GM06990 (cell line): ENCODE data around the gene SH3BP4.

Source experiments
- DNase-seq: peaks from one replicate; pipeline ENCODE4 v3.0.0-alpha.2; 2011; ENCODE audit not compliant: insufficient read length; ENCODE audit errors: extremely low read depth
- H3K27me3 ChIP-seq: replicated peaks from 2 replicates; pipeline ENCODE4 v1.6.0; 2011; ENCODE audit warnings: low read length; ENCODE audit not compliant: control insufficient read depth, insufficient read depth
- H3K36me3 ChIP-seq: 2 replicates; pipeline ENCODE4 v1.5.1; 2011; ENCODE audit warnings: low read length; ENCODE audit not compliant: control insufficient read depth, insufficient read depth
- H3K4me3 ChIP-seq: replicated peaks from 2 replicates; pipeline ENCODE4 v1.5.1; 2011; ENCODE audit warnings: low read depth, mild to moderate bottlenecking, control low read depth, low read length
- TF ChIP-seq, protein P1 (sequence below): IDR thresholded peaks from 2 replicates; pipeline ENCODE4 v1.5.1; 2011; ENCODE audit warnings: low read length, control low read depth, mild to moderate bottlenecking, inconsistent platforms; ENCODE audit not compliant: insufficient read depth, poor library complexity, severe bottlenecking

The SH3BP4 gene

GRCh38 chr2:235061656-235062055 is 109.8 kb downstream of the SH3BP4 start:
- no peak overlapping the region for H3K4me3 ChIP-seq
- TF ChIP-seq, protein P1, sequence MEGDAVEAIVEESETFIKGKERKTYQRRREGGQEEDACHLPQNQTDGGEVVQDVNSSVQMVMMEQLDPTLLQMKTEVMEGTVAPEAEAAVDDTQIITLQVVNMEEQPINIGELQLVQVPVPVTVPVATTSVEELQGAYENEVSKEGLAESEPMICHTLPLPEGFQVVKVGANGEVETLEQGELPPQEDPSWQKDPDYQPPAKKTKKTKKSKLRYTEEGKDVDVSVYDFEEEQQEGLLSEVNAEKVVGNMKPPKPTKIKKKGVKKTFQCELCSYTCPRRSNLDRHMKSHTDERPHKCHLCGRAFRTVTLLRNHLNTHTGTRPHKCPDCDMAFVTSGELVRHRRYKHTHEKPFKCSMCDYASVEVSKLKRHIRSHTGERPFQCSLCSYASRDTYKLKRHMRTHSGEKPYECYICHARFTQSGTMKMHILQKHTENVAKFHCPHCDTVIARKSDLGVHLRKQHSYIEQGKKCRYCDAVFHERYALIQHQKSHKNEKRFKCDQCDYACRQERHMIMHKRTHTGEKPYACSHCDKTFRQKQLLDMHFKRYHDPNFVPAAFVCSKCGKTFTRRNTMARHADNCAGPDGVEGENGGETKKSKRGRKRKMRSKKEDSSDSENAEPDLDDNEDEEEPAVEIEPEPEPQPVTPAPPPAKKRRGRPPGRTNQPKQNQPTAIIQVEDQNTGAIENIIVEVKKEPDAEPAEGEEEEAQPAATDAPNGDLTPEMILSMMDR = no peak
- H3K27me3 ChIP-seq = no peaks in the 10 kb centered on the region
- no peak for DNase-seq
- no peaks in the 10 kb centered on the region for H3K36me3 ChIP-seq

DNA sequence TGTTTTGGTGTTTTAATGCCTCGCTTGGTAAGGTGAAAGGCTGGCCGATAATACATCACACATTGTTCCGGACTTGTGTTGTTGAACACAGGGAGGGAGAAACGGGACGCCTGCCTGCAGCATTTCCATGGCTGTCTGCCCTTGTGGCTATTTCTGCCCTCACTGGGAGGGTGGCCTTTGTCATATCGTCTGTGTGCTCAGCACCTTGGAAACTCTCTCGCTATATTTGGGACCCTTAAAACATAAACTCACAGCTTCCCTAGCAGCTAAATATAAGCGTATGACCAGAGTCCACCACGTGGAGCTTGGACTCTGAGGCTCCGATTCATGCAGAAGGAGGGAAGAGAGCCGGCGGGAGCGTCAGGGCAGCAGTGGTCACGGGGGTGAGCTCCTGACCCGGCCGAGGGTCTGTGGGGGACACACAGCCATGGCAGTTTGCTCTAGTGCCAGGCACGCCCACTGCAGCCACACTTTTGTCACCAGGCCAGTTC is 111.7 kb downstream of the SH3BP4 start:
- DNase-seq = no peak
- Histone ChIP-seq H3K4me3 (no peak overlapping the region), H3K36me3 (no peaks in the 10 kb centered on the region), H3K27me3 (no peaks in the 10 kb centered on the region)
- TF ChIP-seq, protein P1 = no peak

DNA sequence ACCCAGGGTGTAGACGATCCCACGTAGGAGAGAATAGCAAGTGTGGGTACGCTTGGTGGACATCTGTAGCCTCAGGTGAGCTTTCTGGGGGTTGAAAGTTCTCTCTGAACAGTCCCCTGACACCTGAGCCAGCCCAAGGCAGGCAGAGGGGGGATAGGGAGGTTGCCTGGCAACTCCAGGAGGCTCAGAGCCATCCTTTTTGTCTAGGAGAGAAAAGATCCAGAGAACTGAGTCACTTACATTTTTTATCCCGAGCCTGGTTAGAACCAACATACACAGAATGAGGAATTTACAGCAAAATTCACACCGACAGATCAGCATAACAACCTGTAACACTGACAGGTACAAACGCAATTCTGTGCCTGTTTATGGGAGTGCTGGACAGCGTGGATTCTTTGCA is 113.2 kb downstream of the SH3BP4 start:
- no peak overlapping the region for H3K4me3 ChIP-seq
- H3K27me3 ChIP-seq = no peaks in the 10 kb centered on the region
- DNase-seq = no peak
- TF ChIP-seq, protein P1 = no peak
- no peaks in the 10 kb centered on the region for H3K36me3 ChIP-seq

DNA sequence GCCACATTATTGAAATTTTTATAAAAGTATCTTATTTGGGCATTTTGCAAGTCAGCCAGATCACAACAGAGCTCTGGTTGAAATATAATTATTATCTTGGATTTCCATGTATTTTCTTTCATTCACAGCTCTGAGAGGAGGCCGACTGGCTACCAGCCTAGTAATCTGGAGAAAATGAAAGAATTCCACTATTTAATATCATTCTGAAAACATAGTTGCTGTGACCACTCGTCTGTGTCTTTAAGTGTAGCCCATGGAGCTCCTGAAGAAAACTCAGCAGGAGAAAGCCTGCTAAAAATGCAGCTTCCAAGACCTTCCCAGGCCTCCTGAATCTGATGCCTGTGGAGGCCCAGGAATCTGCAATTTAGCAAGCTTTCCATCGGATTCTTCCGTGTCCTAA is 114.7 kb downstream of the SH3BP4 start:
- Histone ChIP-seq H3K27me3 (no peaks in the 10 kb centered on the region), H3K4me3 (no peak overlapping the region), H3K36me3 (no peaks in the 10 kb centered on the region)
- no peak for DNase-seq
- TF ChIP-seq, protein P1 = no peak

- H3K4me3 ChIP-seq = no peak overlapping the region
- no peaks in the 10 kb centered on the region for H3K36me3 ChIP-seq
- TF ChIP-seq, protein P1 = no peak
- no peak for DNase-seq
- H3K27me3 ChIP-seq = no peaks in the 10 kb centered on the region
These were observed 115.1 kb downstream of the SH3BP4 start for GRCh38 chr2:235066895-235067294.

- no peaks in the 10 kb centered on the region for H3K36me3 ChIP-seq
- TF ChIP-seq, protein P1 = no peak
- DNase-seq = no peak
- no peaks in the 10 kb centered on the region for H3K27me3 ChIP-seq
- no peak overlapping the region for H3K4me3 ChIP-seq
These were observed 116.9 kb downstream of the SH3BP4 start for GRCh38 chr2:235068701-235069100.
